ENCODE data around the gene HPSE2. TPM values are rescaled to one million over a fixed set of nuclear protein-coding genes. Genes with fewer than 3 reads are reported as not detected.

The HPSE2 gene
- polyA plus RNA-seq, 1 of the 3 experiments (the other 2 are of a cell fraction), result not detected

DNA sequence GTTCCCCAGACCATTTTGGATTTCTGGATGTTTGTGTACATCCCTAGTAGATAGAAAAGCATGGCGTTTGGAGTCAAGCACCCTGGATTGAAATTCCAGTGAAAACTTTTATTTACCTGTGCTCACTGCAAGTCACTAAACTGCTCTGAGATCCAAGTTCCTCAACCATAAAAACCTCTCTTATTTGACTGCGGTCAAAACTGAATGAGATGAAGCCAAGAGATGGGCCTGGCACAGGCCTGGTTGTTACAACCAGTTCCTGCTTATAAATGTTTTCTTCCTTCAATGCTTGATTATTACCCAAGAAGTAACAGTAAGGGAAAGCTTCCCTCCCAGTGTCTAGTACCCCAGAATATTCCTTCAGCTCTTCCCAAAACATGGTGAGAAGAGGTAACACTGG is 718.0 kb downstream of the HPSE2 start:
- TF ChIP-seq RXRA (IDR thresholded peaks at IDR 0.05; ENCODE audit: borderline replicate concordance, low read depth), result no peak
- TF ChIP-seq, protein P1, sequence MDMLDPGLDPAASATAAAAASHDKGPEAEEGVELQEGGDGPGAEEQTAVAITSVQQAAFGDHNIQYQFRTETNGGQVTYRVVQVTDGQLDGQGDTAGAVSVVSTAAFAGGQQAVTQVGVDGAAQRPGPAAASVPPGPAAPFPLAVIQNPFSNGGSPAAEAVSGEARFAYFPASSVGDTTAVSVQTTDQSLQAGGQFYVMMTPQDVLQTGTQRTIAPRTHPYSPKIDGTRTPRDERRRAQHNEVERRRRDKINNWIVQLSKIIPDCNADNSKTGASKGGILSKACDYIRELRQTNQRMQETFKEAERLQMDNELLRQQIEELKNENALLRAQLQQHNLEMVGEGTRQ (IDR thresholded peaks at IDR 0.05; ENCODE audit: borderline replicate concordance, low read depth, low read length), result no peak
- TF ChIP-seq GABPA (IDR thresholded peaks at IDR 0.05; ENCODE audit: low read depth), result no peak
- no peak for TF ChIP-seq SIN3A (IDR thresholded peaks at IDR 0.05; ENCODE audit: borderline replicate concordance, low read depth, low read length)
- TF ChIP-seq EZH2phosphoT487 (IDR thresholded peaks at IDR 0.05; ENCODE audit: borderline replicate concordance, low read depth), result no peak
- TF ChIP-seq, protein P2, sequence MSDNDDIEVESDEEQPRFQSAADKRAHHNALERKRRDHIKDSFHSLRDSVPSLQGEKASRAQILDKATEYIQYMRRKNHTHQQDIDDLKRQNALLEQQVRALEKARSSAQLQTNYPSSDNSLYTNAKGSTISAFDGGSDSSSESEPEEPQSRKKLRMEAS (IDR thresholded peaks at IDR 0.05; ENCODE audit: low read depth), result no peak

DNA sequence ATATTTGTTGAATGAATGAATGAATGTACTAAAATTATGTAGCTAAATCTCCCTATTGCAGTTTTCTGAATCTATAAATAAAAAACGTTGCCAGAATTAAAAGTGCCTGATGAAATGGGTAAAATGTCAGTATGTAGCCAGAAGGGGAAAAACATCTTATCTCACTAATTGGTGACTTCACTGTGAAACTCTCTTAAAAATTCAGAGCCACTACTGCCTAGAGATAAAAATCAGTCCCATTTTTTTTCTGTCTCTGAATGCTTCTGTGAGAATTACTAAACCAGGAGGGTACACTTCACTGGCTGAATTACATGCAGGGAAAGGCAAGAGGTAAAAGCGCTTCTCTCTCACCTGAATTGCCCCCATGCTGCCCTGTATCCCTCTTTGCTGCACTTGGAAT is 719.3 kb downstream of the HPSE2 start:
- no peak for DNase-seq
- no peak overlapping the region for H3K4me2 ChIP-seq

More for the DNA sequence above, 718.0 kb downstream of the HPSE2 start:
- CTCF ChIA-PET, result interaction anchor here (1.7 kb wide), 1 partner anchor 50 kb away, joined by 6 read pairs; no protein-coding TSS in a partner anchor
- no peak overlapping the region for H3K4me3 ChIP-seq (ENCODE audit: low read depth in 2 of 2, low read length in 1 of 2)
- H3K4me2 ChIP-seq, result no peak overlapping the region
- no peaks in the 10 kb centered on the region for H3F3A ChIP-seq (replicated peaks; ENCODE audit: insufficient read depth)
- H3K9ac ChIP-seq, result no peak overlapping the region
- DNase-seq, result no peak
- POLR2A ChIA-PET, result no interaction called here
- H3K27me3 ChIP-seq (ENCODE audit: insufficient read depth), result no peaks in the 10 kb centered on the region; the same call in 1 of the 2 replicates
- no peaks in the 10 kb centered on the region for H3K4me1 ChIP-seq (ENCODE audit: control insufficient read depth in 1 of 2, insufficient read depth in 2 of 2, low read depth in 1 of 2, low read length in 1 of 2)
- H3K9me2 ChIP-seq, result no peaks in the 10 kb centered on the region
- H3K36me3 ChIP-seq (replicated peaks in 1 of 2; ENCODE audit: control insufficient read depth in 1 of 2, insufficient read depth in 2 of 2, low read length in 1 of 2), result no peaks in the 10 kb centered on the region
- no peak overlapping the region for H2AFZ ChIP-seq (ENCODE audit: low read depth)
- H3K27ac ChIP-seq (ENCODE audit: low read depth in 2 of 2, low read length in 1 of 2), result no peak overlapping the region
- no peaks in the 10 kb centered on the region for H3K79me2 ChIP-seq (ENCODE audit: insufficient read depth)
- H4K20me1 ChIP-seq (ENCODE audit: insufficient read depth), result no peaks in the 10 kb centered on the region
- H3K9me3 ChIP-seq, result no peaks in the 10 kb centered on the region
- WGBS (ENCODE audit: low lambda C conversion rate), result 14% methylated on average over 2 of the region's 2 CpGs

More for the DNA sequence above, 719.3 kb downstream of the HPSE2 start:
- ChIA-PET POLR2A (interaction anchor here (0.6 kb wide), 1 partner anchor 1115 kb away, joined by 3 read pairs; the partner anchor contains the start of gene RRP12), CTCF (interaction anchor here (0.9 to 1.7 kb wide), 2 partner anchors 12 to 49 kb away, joined by 3 to 6 read pairs; no protein-coding TSS in a partner anchor)
- H3K27ac ChIP-seq (ENCODE audit: low read depth in 2 of 2, low read length in 1 of 2), result no peak overlapping the region
- H3K9me3 ChIP-seq, result no peaks in the 10 kb centered on the region
- 13% methylated on average over 2 of the region's 2 CpGs for WGBS (ENCODE audit: low lambda C conversion rate)
- H3K79me2 ChIP-seq (ENCODE audit: insufficient read depth), result no peaks in the 10 kb centered on the region
- TF ChIP-seq RCOR1 (IDR thresholded peaks at IDR 0.05; ENCODE audit: low read length), result no peak
- TF ChIP-seq JUND (IDR thresholded peaks at IDR 0.05), result no peak
- no peak for TF ChIP-seq RFX5 (IDR thresholded peaks at IDR 0.05; ENCODE audit: low read length)
- TF ChIP-seq NFIC (IDR thresholded peaks at IDR 0.05; ENCODE audit: borderline replicate concordance), result no peak
- TF ChIP-seq EP300 (IDR thresholded peaks at IDR 0.05; ENCODE audit: borderline replicate concordance in 1 of 2, low read depth in 1 of 2, low read length in 1 of 2), result no peak
- TF ChIP-seq, protein P3, sequence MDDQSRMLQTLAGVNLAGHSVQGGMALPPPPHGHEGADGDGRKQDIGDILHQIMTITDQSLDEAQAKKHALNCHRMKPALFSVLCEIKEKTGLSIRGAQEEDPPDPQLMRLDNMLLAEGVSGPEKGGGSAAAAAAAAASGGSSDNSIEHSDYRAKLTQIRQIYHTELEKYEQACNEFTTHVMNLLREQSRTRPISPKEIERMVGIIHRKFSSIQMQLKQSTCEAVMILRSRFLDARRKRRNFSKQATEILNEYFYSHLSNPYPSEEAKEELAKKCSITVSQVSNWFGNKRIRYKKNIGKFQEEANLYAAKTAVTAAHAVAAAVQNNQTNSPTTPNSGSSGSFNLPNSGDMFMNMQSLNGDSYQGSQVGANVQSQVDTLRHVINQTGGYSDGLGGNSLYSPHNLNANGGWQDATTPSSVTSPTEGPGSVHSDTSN (IDR thresholded peaks at IDR 0.05), result no peak
- TF ChIP-seq, protein P4, sequence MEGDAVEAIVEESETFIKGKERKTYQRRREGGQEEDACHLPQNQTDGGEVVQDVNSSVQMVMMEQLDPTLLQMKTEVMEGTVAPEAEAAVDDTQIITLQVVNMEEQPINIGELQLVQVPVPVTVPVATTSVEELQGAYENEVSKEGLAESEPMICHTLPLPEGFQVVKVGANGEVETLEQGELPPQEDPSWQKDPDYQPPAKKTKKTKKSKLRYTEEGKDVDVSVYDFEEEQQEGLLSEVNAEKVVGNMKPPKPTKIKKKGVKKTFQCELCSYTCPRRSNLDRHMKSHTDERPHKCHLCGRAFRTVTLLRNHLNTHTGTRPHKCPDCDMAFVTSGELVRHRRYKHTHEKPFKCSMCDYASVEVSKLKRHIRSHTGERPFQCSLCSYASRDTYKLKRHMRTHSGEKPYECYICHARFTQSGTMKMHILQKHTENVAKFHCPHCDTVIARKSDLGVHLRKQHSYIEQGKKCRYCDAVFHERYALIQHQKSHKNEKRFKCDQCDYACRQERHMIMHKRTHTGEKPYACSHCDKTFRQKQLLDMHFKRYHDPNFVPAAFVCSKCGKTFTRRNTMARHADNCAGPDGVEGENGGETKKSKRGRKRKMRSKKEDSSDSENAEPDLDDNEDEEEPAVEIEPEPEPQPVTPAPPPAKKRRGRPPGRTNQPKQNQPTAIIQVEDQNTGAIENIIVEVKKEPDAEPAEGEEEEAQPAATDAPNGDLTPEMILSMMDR (IDR thresholded peaks at IDR 0.05), result no peak
- TF ChIP-seq, protein P5, sequence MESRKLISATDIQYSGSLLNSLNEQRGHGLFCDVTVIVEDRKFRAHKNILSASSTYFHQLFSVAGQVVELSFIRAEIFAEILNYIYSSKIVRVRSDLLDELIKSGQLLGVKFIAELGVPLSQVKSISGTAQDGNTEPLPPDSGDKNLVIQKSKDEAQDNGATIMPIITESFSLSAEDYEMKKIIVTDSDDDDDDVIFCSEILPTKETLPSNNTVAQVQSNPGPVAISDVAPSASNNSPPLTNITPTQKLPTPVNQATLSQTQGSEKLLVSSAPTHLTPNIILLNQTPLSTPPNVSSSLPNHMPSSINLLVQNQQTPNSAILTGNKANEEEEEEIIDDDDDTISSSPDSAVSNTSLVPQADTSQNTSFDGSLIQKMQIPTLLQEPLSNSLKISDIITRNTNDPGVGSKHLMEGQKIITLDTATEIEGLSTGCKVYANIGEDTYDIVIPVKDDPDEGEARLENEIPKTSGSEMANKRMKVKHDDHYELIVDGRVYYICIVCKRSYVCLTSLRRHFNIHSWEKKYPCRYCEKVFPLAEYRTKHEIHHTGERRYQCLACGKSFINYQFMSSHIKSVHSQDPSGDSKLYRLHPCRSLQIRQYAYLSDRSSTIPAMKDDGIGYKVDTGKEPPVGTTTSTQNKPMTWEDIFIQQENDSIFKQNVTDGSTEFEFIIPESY (IDR thresholded peaks at IDR 0.05; ENCODE audit: borderline replicate concordance, low read depth), result no peak
- no peak for TF ChIP-seq ELF1 (IDR thresholded peaks at IDR 0.05)
- H3F3A ChIP-seq (replicated peaks; ENCODE audit: insufficient read depth), result no peaks in the 10 kb centered on the region
- no peaks in the 10 kb centered on the region for H4K20me1 ChIP-seq (ENCODE audit: insufficient read depth)
- no peak overlapping the region for H3K4me3 ChIP-seq (ENCODE audit: low read depth in 2 of 2, low read length in 1 of 2)
- no peaks in the 10 kb centered on the region for H3K9me2 ChIP-seq
- H2AFZ ChIP-seq (ENCODE audit: low read depth), result no peak overlapping the region
- H3K4me1 ChIP-seq (ENCODE audit: control insufficient read depth in 1 of 2, insufficient read depth in 2 of 2, low read depth in 1 of 2, low read length in 1 of 2), result no peaks in the 10 kb centered on the region
- H3K9ac ChIP-seq, result no peak overlapping the region
- H3K36me3 ChIP-seq (replicated peaks in 1 of 2; ENCODE audit: control insufficient read depth in 1 of 2, insufficient read depth in 2 of 2, low read length in 1 of 2), result no peaks in the 10 kb centered on the region
- no peaks in the 10 kb centered on the region; the same call in 1 of the 2 replicates for H3K27me3 ChIP-seq (ENCODE audit: insufficient read depth)

All from SK-N-SH (cell line).